Smooth muscle cell (in vitro differentiated cells): ENCODE data around the gene MCRS1. TPM values are rescaled to one million over a fixed set of nuclear protein-coding genes. Genes with fewer than 3 reads are reported as not detected.

ENCODE experiments used
- DNase-seq: peaks from one replicate; lab custom pipeline; 2025; ENCODE audit not compliant: unreplicated experiment; lab: John Stamatoyannopoulos, UW
- H2AFZ ChIP-seq: fragments of 200-600 bp; sonication (generic); 2 replicates; pipeline ENCODE4 v1.6.0; 2016; ENCODE audit warnings: antibody characterized with exemption, low read depth, mild to moderate bottlenecking
- H3F3A ChIP-seq: fragments of 200-600 bp; sonication (generic); 2 replicates; pipeline ENCODE4 v1.6.0; 2017; ENCODE audit warnings: antibody characterized with exemption, low read depth
- H3K27ac ChIP-seq: fragments of 200-600 bp; sonication (generic); 2 replicates; pipeline ENCODE4 v1.5.1; 2016; ENCODE audit warnings: low read depth, mild to moderate bottlenecking
- H3K27me3 ChIP-seq: fragments of 200-600 bp; sonication (generic); 2 replicates; pipeline ENCODE4 v1.6.1; 2016; ENCODE audit warnings: low read depth, mild to moderate bottlenecking
- H3K36me3 ChIP-seq: fragments of 200-600 bp; sonication (generic); 2 replicates; pipeline ENCODE4 v1.5.1; 2016; ENCODE audit warnings: low read depth
- H3K4me1 ChIP-seq: fragments of 200-600 bp; sonication (generic); 2 replicates; pipeline ENCODE4 v1.5.1; 2016; ENCODE audit warnings: low read depth
- H3K4me2 ChIP-seq: fragments of 200-600 bp; sonication (generic); 2 replicates; pipeline ENCODE4 v1.6.0; 2016; ENCODE audit warnings: mild to moderate bottlenecking
- H3K4me3 ChIP-seq: fragments of 200-600 bp; sonication (generic); 2 replicates; pipeline ENCODE4 v1.5.1; 2016; ENCODE audit warnings: mild to moderate bottlenecking
- H3K79me2 ChIP-seq: fragments of 200-600 bp; sonication (generic); 2 replicates; pipeline ENCODE4 v1.6.0; 2016; ENCODE audit warnings: low read depth, mild to moderate bottlenecking
- H3K9ac ChIP-seq: fragments of 200-600 bp; sonication (generic); 2 replicates; pipeline ENCODE4 v1.6.0; 2016; ENCODE audit warnings: low read depth
- H3K9me3 ChIP-seq: fragments of 200-600 bp; sonication (generic); replicated peaks from 2 replicates; pipeline ENCODE4 v1.5.1; 2016; ENCODE audit warnings: low read depth
- H4K20me1 ChIP-seq: fragments of 200-600 bp; sonication (generic); 2 replicates; pipeline ENCODE4 v1.6.0; 2016; ENCODE audit warnings: low read depth
- WGBS: methylation state at CpG from one replicate; pipeline ENCODE4 v1.1.7; 2016; ENCODE audit warnings: low lambda C conversion rate; 5-methylcytosine and 5-hydroxymethylcytosine counted together
- polyA plus RNA-seq: library from polyadenylated mRNA; unstranded; fragments of >200 nt; fragmentation: Nextera tagmentation; extraction: Ambion mirVana; gene quantifications from 2 replicates; pipeline ENCODE4 v1.2.1, GENCODE V29; 2016
- total RNA-seq: library from RNA; depleted of rRNA; stranded (reverse); fragments of >200 nt; gene quantifications from 2 replicates; pipeline ENCODE4 v1.2.3, GENCODE V29; 2014
- TF ChIP-seq, protein P1 (sequence below): fragments of 200-600 bp; sonication (generic); IDR thresholded peaks from 2 replicates; pipeline ENCODE4 v1.5.1; 2017; ENCODE audit warnings: borderline replicate concordance, mild to moderate bottlenecking, antibody characterized with exemption; ENCODE audit not compliant: insufficient read depth, poor library complexity, severe bottlenecking

The MCRS1 gene
- total and polyA plus RNA-seq, 2 experiments from 2014 or later: 41.4 to 54.4 TPM

DNA sequence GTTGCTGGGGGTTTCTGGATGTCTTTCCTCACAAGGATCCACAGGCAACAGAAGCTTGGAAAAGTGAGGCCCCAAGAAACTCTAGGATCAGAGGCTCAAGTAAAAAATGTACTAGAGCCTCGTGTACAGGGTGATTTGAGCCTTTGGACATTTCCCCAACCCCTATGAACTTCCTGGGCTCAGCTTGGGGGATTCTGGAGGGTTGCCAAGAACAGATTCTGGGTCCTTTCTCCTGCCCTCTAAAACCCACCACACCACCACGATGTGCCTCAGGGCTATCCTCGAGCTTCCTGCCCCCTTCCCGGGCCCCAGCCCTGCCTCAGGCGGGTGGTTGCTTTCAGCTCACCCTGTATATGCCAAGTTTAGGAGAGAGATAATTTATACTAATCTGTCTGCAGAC lies 36.9 kb upstream of the MCRS1 start:
- no peaks in the 10 kb centered on the region for H3K9me3 ChIP-seq
- 58% methylated on average over 5 of the region's 5 CpGs for WGBS

DNA sequence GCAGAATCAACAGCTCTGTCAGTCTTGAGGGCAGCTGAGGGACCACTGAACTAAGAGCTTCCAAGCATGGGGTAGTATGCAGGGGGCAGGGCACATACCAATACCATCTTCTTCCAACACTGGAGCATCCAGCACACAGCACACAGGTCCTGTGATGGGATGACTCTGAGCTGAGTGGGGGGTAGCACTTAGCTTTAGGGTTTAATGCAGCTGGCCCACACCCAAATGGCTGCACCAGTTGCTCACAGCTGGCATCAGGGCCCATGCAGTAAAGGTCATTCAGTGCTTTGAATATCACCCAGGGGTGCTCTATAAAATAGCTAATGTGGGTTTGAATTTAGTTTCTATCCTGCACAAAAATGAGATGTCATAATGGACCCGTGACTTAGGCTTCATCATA lies 35.8 kb upstream of the MCRS1 start:
- H3K4me3 ChIP-seq: no peak overlapping the region
- no peak overlapping the region for H3K9ac ChIP-seq
- no peaks in the 10 kb centered on the region for H3F3A ChIP-seq
- H4K20me1 ChIP-seq: no peaks in the 10 kb centered on the region
- no peaks in the 10 kb centered on the region for H3K36me3 ChIP-seq
- no peaks in the 10 kb centered on the region for H3K79me2 ChIP-seq
- DNase-seq: no peak
- no peak overlapping the region for H2AFZ ChIP-seq
- TF ChIP-seq, protein P1, sequence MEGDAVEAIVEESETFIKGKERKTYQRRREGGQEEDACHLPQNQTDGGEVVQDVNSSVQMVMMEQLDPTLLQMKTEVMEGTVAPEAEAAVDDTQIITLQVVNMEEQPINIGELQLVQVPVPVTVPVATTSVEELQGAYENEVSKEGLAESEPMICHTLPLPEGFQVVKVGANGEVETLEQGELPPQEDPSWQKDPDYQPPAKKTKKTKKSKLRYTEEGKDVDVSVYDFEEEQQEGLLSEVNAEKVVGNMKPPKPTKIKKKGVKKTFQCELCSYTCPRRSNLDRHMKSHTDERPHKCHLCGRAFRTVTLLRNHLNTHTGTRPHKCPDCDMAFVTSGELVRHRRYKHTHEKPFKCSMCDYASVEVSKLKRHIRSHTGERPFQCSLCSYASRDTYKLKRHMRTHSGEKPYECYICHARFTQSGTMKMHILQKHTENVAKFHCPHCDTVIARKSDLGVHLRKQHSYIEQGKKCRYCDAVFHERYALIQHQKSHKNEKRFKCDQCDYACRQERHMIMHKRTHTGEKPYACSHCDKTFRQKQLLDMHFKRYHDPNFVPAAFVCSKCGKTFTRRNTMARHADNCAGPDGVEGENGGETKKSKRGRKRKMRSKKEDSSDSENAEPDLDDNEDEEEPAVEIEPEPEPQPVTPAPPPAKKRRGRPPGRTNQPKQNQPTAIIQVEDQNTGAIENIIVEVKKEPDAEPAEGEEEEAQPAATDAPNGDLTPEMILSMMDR: no peak
- H3K27ac ChIP-seq: no peak overlapping the region
- no peak overlapping the region for H3K4me2 ChIP-seq
- 92% methylated on average over 1 of the region's 1 CpG for WGBS
- no peaks in the 10 kb centered on the region for H3K27me3 ChIP-seq
- H3K9me3 ChIP-seq: no peaks in the 10 kb centered on the region
- no peaks in the 10 kb centered on the region for H3K4me1 ChIP-seq

More for the DNA sequence above, 36.9 kb upstream of the MCRS1 start:
- no peak overlapping the region for H2AFZ ChIP-seq
- no peaks in the 10 kb centered on the region for H4K20me1 ChIP-seq
- H3F3A ChIP-seq: no peaks in the 10 kb centered on the region
- no peaks in the 10 kb centered on the region for H3K4me1 ChIP-seq
- H3K36me3 ChIP-seq: no peaks in the 10 kb centered on the region
- TF ChIP-seq, protein P1: no peak
- H3K79me2 ChIP-seq: no peaks in the 10 kb centered on the region
- H3K27me3 ChIP-seq: no peaks in the 10 kb centered on the region
- DNase-seq: no peak
- no peak overlapping the region for H3K27ac ChIP-seq
- no peak overlapping the region for H3K4me2 ChIP-seq
- no peak overlapping the region for H3K9ac ChIP-seq
- no peak overlapping the region for H3K4me3 ChIP-seq

DNA sequence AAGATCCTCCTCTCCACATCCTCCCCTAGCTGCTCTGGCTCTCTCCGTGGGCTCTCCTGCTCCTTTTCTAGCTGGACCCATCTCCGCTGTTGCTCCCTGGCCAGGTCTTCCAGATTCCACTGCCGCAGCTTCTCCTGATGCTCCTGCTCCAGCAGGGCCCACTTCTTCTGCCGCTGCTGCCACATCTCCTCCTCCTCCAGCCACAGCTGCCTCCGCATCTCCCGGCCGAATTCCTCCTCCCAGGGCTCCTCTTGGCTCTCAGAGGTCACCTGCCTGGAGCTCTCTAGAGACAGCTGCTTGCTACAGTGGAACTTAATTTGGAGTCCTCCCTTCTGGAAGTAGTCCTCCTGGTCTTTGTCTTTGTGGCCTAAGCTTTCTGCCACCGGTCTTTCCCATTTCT lies 32.0 kb upstream of the MCRS1 start:
- H3K4me3 ChIP-seq: no peak overlapping the region

DNA sequence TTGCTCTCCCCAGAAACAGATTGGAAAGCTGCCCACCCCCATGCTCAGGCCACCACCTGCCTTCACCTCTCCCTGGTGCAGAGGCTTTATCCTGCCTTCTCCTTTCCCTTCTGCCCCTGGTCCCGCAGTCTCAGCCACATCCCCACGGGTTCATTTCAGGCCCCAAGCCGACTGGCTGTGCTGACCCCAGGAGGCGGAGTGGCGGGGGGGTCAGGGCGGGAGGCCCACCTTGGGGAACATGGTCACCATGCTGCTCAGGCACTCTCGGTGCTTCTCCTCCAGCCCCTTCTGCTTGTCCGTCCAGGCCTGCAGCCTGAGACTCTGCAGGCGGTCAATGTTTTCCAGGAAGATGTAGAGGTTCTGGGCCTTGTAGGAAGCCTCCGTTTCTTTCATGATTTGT lies 30.6 kb upstream of the MCRS1 start:
- Histone ChIP-seq H4K20me1 (no peaks in the 10 kb centered on the region), H3K4me3 (no peak overlapping the region), H3K27ac (no peak overlapping the region), H3K27me3 (no peaks in the 10 kb centered on the region), H3K9me3 (no peaks in the 10 kb centered on the region), H3K36me3 (no peaks in the 10 kb centered on the region), H3K4me1 (no peaks in the 10 kb centered on the region), H3K79me2 (no peaks in the 10 kb centered on the region), H3F3A (no peaks in the 10 kb centered on the region), H3K9ac (no peak overlapping the region), H3K4me2 (no peak overlapping the region), H2AFZ (no peak overlapping the region)
- TF ChIP-seq, protein P1: no peak
- no peak for DNase-seq
- 95% methylated on average over 10 of the region's 10 CpGs for WGBS

More for the DNA sequence above, 32.0 kb upstream of the MCRS1 start:
- H3K9me3 ChIP-seq: no peaks in the 10 kb centered on the region
- no peak overlapping the region for H3K4me2 ChIP-seq
- no peaks in the 10 kb centered on the region for H3K36me3 ChIP-seq
- H3K27ac ChIP-seq: no peak overlapping the region
- H3K27me3 ChIP-seq: no peaks in the 10 kb centered on the region
- no peaks in the 10 kb centered on the region for H4K20me1 ChIP-seq
- no peak overlapping the region for H3K9ac ChIP-seq
- no peak overlapping the region for H2AFZ ChIP-seq
- H3K4me1 ChIP-seq: no peaks in the 10 kb centered on the region
- H3F3A ChIP-seq: no peaks in the 10 kb centered on the region
- no peak for DNase-seq
- H3K79me2 ChIP-seq: no peaks in the 10 kb centered on the region
- 96% methylated on average over 8 of the region's 8 CpGs for WGBS
- TF ChIP-seq, protein P1: no peak
